K562 (cell line): Measurements from ENCODE around the gene SH2B2. TPM values are rescaled to one million over a fixed set of nuclear protein-coding genes. Genes with fewer than 3 reads are reported as not detected.

Experiments
- ATAC-seq: fragments of 200-7000 bp; cut with Tn5 transposase; 3 replicates; pipeline ENCODE4 v1.9.1; 2020; ENCODE audit warnings: moderate library complexity
- BruUV-seq: library from RNA; stranded (reverse); fragments of 400-500 nt; replicated peaks from 2 replicates; lab custom pipeline; 2021; lab: Mats Ljungman, UMichigan
- CTCF ChIA-PET: fragments of 300-600 bp; formaldehyde crosslinking; extraction: SDS; loops from one replicate; lab custom pipeline; 2021; ENCODE audit warnings: low intra/inter-chr PET ratio; lab: Yijun Ruan, JAX
- POLR2A ChIA-PET: fragments of 300-600, 350-650 bp; sonication (Branson Sonifier 250); formaldehyde crosslinking; extraction: SDS; loops from one replicate; lab custom pipeline; 2021; ENCODE audit warnings: antibody characterized with exemption, inconsistent platforms; lab: Yijun Ruan, JAX
- DNase-seq, 4 experiments: peaks; one replicate each; pipeline versions ENCODE4 v3.0.0 to v3.0.0-alpha.2; 2011 to 2018; ENCODE audit warnings: low spot score in 3 of 4, mixed read lengths in 3 of 4; ENCODE audit errors: extremely low read depth in 1 of 4
- FAIRE-seq: peaks from 2 replicates; lab custom pipeline; 2011; peaks lifted over from hg19 to GRCh38; lab: Jason Lieb, UNC
- H2AFZ ChIP-seq: 2 replicates; pipeline ENCODE4 v1.6.0; 2011; ENCODE audit warnings: low read depth, low read length, control low read depth, inconsistent platforms
- H3K27ac ChIP-seq: fragments of 200-600 bp; 3 replicates; pipeline ENCODE4 v1.8.0; 2011; ENCODE audit warnings: low read depth, mild to moderate bottlenecking, control low read depth, inconsistent platforms, low read length, moderate library complexity, mixed read lengths; ENCODE audit errors: extremely low read depth
- H3K27me3 ChIP-seq, 2 experiments: fragments of 300-600 bp in 1 of 2; 2 replicates in 1 of 2; 3 replicates in 1 of 2; pipeline versions ENCODE4 v1.6.0 to v1.8.0; 2011; ENCODE audit warnings: inconsistent platforms in 2 of 2, low read length in 2 of 2, mild to moderate bottlenecking in 1 of 2, mixed read lengths in 1 of 2, moderate library complexity in 1 of 2; ENCODE audit not compliant: control insufficient read depth in 2 of 2, insufficient read depth in 2 of 2
- H3K36me3 ChIP-seq: fragments of 300-600 bp; 3 replicates; pipeline ENCODE4 v1.8.0; 2011; ENCODE audit warnings: mild to moderate bottlenecking, low read length, inconsistent platforms; ENCODE audit not compliant: control insufficient read depth, insufficient read depth
- H3K4me1 ChIP-seq, 2 experiments: fragments of 200-600 bp in 1 of 2; replicated peaks in 1 of 2; 2 replicates in 1 of 2; 3 replicates in 1 of 2; pipeline versions ENCODE4 v1.5.1 to v1.8.0; 2011; ENCODE audit warnings: inconsistent platforms in 2 of 2, low read length in 2 of 2, mild to moderate bottlenecking in 1 of 2, mixed read lengths in 1 of 2, moderate library complexity in 1 of 2; ENCODE audit not compliant: control insufficient read depth in 2 of 2, insufficient read depth in 2 of 2
- H3K4me2 ChIP-seq: 2 replicates; pipeline ENCODE4 v1.6.1; 2011; ENCODE audit warnings: low read length, control low read depth, inconsistent platforms, mixed read lengths; ENCODE audit not compliant: insufficient read depth
- H3K4me3 ChIP-seq: fragments of 200-600 bp; sonication (generic), shearing (Covaris generic); 2 replicates; pipeline ENCODE4 v1.5.1; 2016; ENCODE audit warnings: control low read depth, inconsistent platforms
- H3K79me2 ChIP-seq: fragments of 200-600 bp; 3 replicates; pipeline ENCODE4 v1.8.0; 2011; ENCODE audit warnings: low read length, inconsistent platforms; ENCODE audit not compliant: control insufficient read depth, insufficient read depth
- H3K9ac ChIP-seq, 2 experiments: 2 replicates each; pipeline versions ENCODE4 v1.6.0 to v1.6.1; 2011; ENCODE audit warnings: low read depth in 2 of 2, low read length in 2 of 2, control low read depth in 1 of 2, inconsistent platforms in 1 of 2, mild to moderate bottlenecking in 1 of 2, mixed read lengths in 1 of 2; ENCODE audit not compliant: insufficient read depth in 1 of 2
- H3K9me1 ChIP-seq: one replicate; pipeline ENCODE4 v1.6.0; 2011; ENCODE audit warnings: inconsistent platforms, mild to moderate bottlenecking, low read length, moderate library complexity; ENCODE audit not compliant: control insufficient read depth, insufficient read depth
- H3K9me3 ChIP-seq: replicated peaks from 2 replicates; pipeline ENCODE4 v1.5.1; 2011; ENCODE audit warnings: low read depth, low read length, inconsistent platforms; ENCODE audit not compliant: control insufficient read depth, insufficient read depth
- H4K20me1 ChIP-seq: replicated peaks from 2 replicates; pipeline ENCODE4 v1.6.1; 2011; ENCODE audit warnings: low read length, inconsistent platforms, mixed read lengths; ENCODE audit not compliant: control insufficient read depth, insufficient read depth
- HMG20B ChIP-seq: fragments of 250-450 bp; sonication (Bioruptor Pico); IDR thresholded peaks from 2 replicates; pipeline ENCODE4 v1.5.0; 2021; ENCODE audit warnings: mild to moderate bottlenecking
- ILK ChIP-seq: fragments of 450-650 bp; IDR thresholded peaks from 2 replicates; pipeline ENCODE4 v1.6.1; 2016; ENCODE audit warnings: missing genetic modification characterization, low read depth, mild to moderate bottlenecking, missing compliant biosample characterization, moderate library complexity, borderline replicate concordance
- PCBP1 ChIP-seq: fragments of 200-400 bp; formaldehyde crosslinking; IDR thresholded peaks from 2 replicates; pipeline ENCODE4 v1.6.1; 2018; ENCODE audit warnings: mild to moderate bottlenecking, low read depth, low read length; ENCODE audit not compliant: poor library complexity, severe bottlenecking
- WGBS: fragments of 100-300 bp; shearing (Covaris generic); methylation state at CpG from one replicate; pipeline ENCODE4 v1.1.6; 2016; ENCODE audit warnings: low coverage, mixed read lengths; ENCODE audit not compliant: insufficient coverage; ENCODE audit errors: missing lambda C conversion rate; 5-methylcytosine and 5-hydroxymethylcytosine counted together
- in situ Hi-C: fragments of 300-500 bp; cut with MboI; formaldehyde crosslinking; loops from 4 replicates; pipeline ENCODE4 v1.15.0; 2018; ENCODE audit warnings: inconsistent platforms, mixed read lengths
- intact Hi-C: fragments of 100-400 bp; cut with micrococcal nuclease; formaldehyde crosslinking; loops from 2 replicates; pipeline ENCODE4 v1.14.2; 2022
- polyA plus RNA-seq, 8 experiments: library from polyadenylated mRNA; depleted of rRNA in 4 of 8; stranded (reverse) in 5 of 8; unstranded in 3 of 8; fragments of >200 nt; fragmentation: Nextera tagmentation in 2 of 8; fragmentation: Illumina TruSeq in 1 of 8; extraction: Ambion mirVana in 2 of 8; extraction: Trizol in 1 of 8; gene quantifications; 2 replicates each; pipeline versions ENCODE4 v1.2.1 to v1.2.3, GENCODE V29; 2011 to 2014; ENCODE audit warnings: inconsistent platforms in 1 of 8, missing spikeins in 1 of 8
- total RNA-seq, 7 experiments: library from RNA; depleted of rRNA in 6 of 7; stranded (reverse); fragments of >200 nt in 6 of 7; fragmentation: Illumina TruSeq in 2 of 7; extraction: Trizol in 2 of 7; gene quantifications; 2 replicates each; pipeline versions ENCODE4 v1.2.1 to v1.2.3, GENCODE V29; 2011 to 2021; ENCODE audit warnings: low replicate concordance in 1 of 7

The SH2B2 gene
- total and polyA plus RNA-seq, 9 of the 15 experiments (the other 6 are each of a cell fraction or from before 2014, with no cell fraction given), result 0.03 to 0.89 (median 0.07) TPM; not detected in 4

GRCh38 chr7:102282465-102283362 is 4.0 kb upstream of the SH2B2 start:
- POLR2A ChIA-PET, result interaction anchor here (0.6 to 1.1 kb wide), 3 partner anchors 16 to 109 kb away, joined by 3 to 4 read pairs (median 3); no protein-coding TSS in a partner anchor
- Histone ChIP-seq H3K9me1 (no peaks in the 10 kb centered on the region), H3K27me3 (peaks cover 12 to 28% of the 10 kb centered on the region in 2 experiments; a peak in 4 of 5 replicates), H3K36me3 (no peaks in the 10 kb centered on the region), H2AFZ (no peak overlapping the region), H3K27ac (no peak overlapping the region), H3K9ac (peak overlapping the region in 1 of 2 experiments; percentile 20; a peak in 1 of 4 replicates), H3K79me2 (no peaks in the 10 kb centered on the region), H3K4me2 (no peak overlapping the region), H3K4me1 (peaks cover 10 to 64% of the 10 kb centered on the region in 2 experiments; a peak in 4 of 5 replicates), H3K9me3 (no peaks in the 10 kb centered on the region), H4K20me1 (peaks cover 12% of the 10 kb centered on the region), H3K4me3 (no peak overlapping the region)
- FAIRE-seq (no peak), ATAC-seq (no peak), DNase-seq (no peak)
- CTCF ChIA-PET, result no interaction called here
- whole genome bisulfite sequencing, result 39% methylated on average over 24 of the region's 32 CpGs
- TF ChIP-seq ILK (tag) (no peak), PCBP1 (peak; percentile 22), HMG20B (CRISPR knock-in tag) (no peak)
- intact Hi-C loops, result no loop called here
- BruUV-seq, result no TSS peak
- in situ Hi-C loops, result loop anchor here (5.0 kb wide), 1 partner anchor 110 kb away; no protein-coding TSS in a partner anchor
